ENCODE results near the gene FEZ2.

FEZ2 gene

DNA sequence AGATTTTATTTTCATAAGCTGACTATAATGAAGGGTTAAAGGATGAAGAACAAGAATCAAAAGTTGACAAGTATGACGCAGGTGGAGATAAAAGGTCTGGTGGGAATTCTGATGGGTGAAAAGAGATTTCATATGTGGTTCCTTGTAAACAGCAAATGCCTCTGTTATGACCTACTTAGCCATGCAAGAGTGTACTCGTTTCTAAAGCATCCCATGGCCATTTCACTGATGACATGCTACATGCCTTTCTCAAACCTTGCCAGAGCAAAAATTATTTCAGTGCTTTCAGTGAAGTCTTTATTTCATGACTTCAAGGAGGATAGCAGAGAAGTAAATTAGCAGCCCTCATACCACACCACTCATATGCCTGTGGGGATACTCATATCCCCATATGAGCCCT is 71.7 kb downstream of the FEZ2 start:
- DNase-seq, result no peak

GRCh38 chr2:36525245-36525644 is 72.7 kb downstream of the FEZ2 start:
- DNase-seq, result no peak

GRCh38 chr2:36523153-36523552 is 74.8 kb downstream of the FEZ2 start:
- no peak for DNase-seq

DNA sequence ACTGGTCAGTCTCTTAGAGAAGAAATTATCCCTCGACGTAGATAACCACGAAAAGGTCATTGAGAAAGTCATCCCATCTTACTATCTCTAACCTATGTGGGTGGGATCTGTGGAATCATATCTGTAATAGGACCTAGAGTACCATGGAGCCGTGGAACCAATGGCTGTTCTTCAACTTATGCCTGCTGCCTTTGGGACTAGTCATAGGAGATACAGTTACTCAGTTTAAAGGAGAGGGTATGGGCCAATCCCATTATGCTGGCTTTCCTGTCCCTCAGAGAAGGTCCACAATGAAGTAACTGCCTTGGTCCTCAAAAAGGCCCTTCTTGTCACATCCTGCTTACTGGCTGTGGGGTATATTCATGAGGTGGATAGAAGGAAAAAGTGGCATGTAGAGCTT is 77.5 kb downstream of the FEZ2 start:
- no peak for DNase-seq

- DNase-seq, result no peak
Observed at GRCh38 chr2:36516136-36516870, 81.7 kb downstream of the FEZ2 start.

DNA sequence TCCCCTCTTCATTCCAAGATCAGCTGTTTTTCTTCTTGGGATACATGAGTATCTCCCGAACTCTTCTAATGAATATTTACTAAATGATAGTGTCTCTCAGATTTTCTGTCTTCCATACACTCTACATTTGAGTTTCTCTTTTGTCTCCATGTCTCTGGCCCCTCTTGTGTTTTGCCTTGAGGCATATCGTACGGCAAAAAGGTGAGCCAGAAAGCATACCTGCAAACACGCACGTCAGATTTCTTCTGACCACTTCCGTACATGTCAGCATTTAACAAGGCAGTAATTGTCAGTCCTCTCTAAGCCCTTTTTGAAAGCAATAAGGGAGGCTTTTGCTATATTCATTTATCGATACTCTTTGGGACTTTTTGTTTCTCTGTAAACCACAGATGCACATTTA is 82.4 kb downstream of the FEZ2 start:
- DNase-seq, result no peak

GRCh38 chr2:36513661-36514060 is 84.3 kb downstream of the FEZ2 start:
- DNase-seq, result no peak

DNA sequence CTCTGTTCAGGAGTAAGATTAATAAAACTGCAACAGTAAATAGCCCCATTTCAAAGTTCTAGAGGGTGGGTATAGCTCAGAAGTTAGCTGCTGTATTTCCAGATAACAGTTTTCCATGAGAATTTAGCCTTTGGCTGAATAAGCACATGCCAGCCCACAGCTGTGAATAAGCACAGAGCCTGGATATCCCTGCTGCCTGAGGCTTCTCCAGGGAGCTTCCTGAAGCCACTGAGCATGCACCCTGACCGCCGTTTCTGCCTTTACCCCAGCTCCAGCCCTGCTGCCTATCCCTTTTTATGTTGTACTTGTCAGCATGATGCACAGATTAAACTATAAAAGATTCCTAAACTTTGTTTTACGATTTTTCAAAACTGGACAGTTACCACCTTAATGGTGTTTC is 85.3 kb downstream of the FEZ2 start:
- no peak for DNase-seq

- DNase-seq, result no peak
Observed at GRCh38 chr2:36511858-36512603, 85.9 kb downstream of the FEZ2 start.

DNA sequence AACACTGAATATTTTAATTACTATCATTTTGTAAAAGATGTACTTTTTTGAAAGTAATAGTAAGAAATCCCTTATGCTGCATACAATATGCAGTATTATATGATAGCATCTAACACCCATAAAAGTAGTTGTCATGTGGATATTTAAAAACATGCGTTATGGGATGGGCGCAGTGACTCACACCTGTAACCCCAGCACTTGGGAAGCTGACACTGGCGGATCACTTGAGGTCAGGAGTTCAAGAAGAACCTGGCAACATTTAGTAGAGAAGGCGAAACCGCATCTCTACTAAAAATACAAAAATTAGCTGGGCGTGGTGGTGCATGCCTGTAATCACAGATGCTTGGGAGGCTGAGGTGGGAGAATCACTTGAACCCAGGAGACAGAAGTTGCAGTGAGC is 88.9 kb downstream of the FEZ2 start:
- DNase-seq, result no peak

DNA sequence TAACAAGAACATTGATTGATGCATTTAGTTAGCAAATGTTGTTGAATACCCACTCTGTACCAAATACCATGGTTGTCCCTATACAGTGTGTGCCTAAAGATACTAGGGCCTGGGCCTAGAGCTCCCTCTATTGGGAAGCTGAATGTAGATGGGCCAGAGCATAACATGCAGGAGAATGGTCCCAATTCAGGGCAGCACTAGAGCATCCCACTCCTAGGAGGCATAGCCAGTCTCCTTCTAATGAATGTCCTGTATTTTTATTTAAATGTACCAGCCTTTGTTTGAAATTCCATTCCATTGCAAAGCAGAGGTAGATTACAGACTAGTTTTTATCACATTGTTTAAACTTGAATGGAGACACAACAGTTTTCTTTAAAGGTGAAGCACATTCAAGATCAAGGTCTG is 90.6 kb downstream of the FEZ2 start:
- DNase-seq, result peak; percentile 37 to 78
